Neural cell (in vitro differentiated cells): Measurements from ENCODE around the gene PLA2G2C. TPM values are rescaled to one million over a fixed set of nuclear protein-coding genes. Genes with fewer than 3 reads are reported as not detected.

Experiments
- H2AFZ ChIP-seq: fragments of 200-600, 300-800 bp; sonication (generic), shearing (Covaris generic); 2 replicates; pipeline ENCODE4 v1.6.0; 2014; ENCODE audit warnings: low read depth, mild to moderate bottlenecking, antibody characterized with exemption, low read length, moderate library complexity
- H3F3A ChIP-seq: fragments of 200-600 bp; shearing (Covaris generic); 2 replicates; pipeline ENCODE4 v1.6.1; 2016; ENCODE audit warnings: mild to moderate bottlenecking, moderate library complexity, mixed read lengths, antibody characterized with exemption, low read length; ENCODE audit not compliant: insufficient read depth, poor library complexity, severe bottlenecking
- H3K27ac ChIP-seq: fragments of 200-600, 300-800 bp; sonication (generic), shearing (Covaris generic); 2 replicates; pipeline ENCODE4 v1.5.1; 2014; ENCODE audit warnings: mild to moderate bottlenecking, low read length, moderate library complexity
- H3K27me3 ChIP-seq: fragments of 300-800, 200-600 bp; sonication (generic), shearing (Covaris generic); 2 replicates; pipeline ENCODE4 v1.6.0; 2014; ENCODE audit warnings: mild to moderate bottlenecking, low read depth, low read length, moderate library complexity; ENCODE audit not compliant: insufficient read depth
- H3K36me3 ChIP-seq: fragments of 300-800, 200-600 bp; sonication (generic), shearing (Covaris generic); 2 replicates; pipeline ENCODE4 v1.5.1; 2014; ENCODE audit warnings: mild to moderate bottlenecking, antibody characterized with exemption, low read length, moderate library complexity; ENCODE audit not compliant: insufficient read depth
- H3K4me2 ChIP-seq: fragments of 300-800, 200-600 bp; sonication (generic), shearing (Covaris generic); 2 replicates; pipeline ENCODE4 v1.6.0; 2014; ENCODE audit warnings: mild to moderate bottlenecking, low read length
- H3K4me3 ChIP-seq: fragments of 300-800, 200-600 bp; sonication (generic), shearing (Covaris generic); 2 replicates; pipeline ENCODE4 v1.5.1; 2014; ENCODE audit warnings: mild to moderate bottlenecking, low read length, moderate library complexity
- H3K79me2 ChIP-seq: fragments of 200-600 bp; shearing (Covaris generic); replicated peaks from 2 replicates; pipeline ENCODE4 v1.6.0; 2014; ENCODE audit warnings: mild to moderate bottlenecking, low read length, moderate library complexity; ENCODE audit not compliant: insufficient read depth
- H3K9ac ChIP-seq: fragments of 300-800, 200-600 bp; sonication (generic), shearing (Covaris generic); 2 replicates; pipeline ENCODE4 v1.6.1; 2016; ENCODE audit warnings: mild to moderate bottlenecking, low read length, mixed read lengths
- H3K9me2 ChIP-seq: fragments of 200-600 bp; shearing (Covaris generic); 2 replicates; pipeline ENCODE4 v1.6.1; 2016; ENCODE audit warnings: mild to moderate bottlenecking, low read length, mixed read lengths; ENCODE audit not compliant: insufficient read depth
- H3K9me3 ChIP-seq: fragments of 200-600, 300-800 bp; sonication (generic), shearing (Covaris generic); 2 replicates; pipeline ENCODE4 v1.6.1; 2016; ENCODE audit warnings: mild to moderate bottlenecking, mixed run types, low read length, moderate library complexity, mixed read lengths
- H4K20me1 ChIP-seq: fragments of 200-600 bp; shearing (Covaris generic); 2 replicates; pipeline ENCODE4 v1.6.1; 2016; ENCODE audit warnings: mild to moderate bottlenecking, mixed run types; ENCODE audit not compliant: insufficient read depth
- EP300 ChIP-seq: fragments of 450-650 bp; conservative IDR thresholded peaks from 2 replicates; pipeline ENCODE4 v1.6.1; 2014; ENCODE audit warnings: antibody characterized with exemption, mild to moderate bottlenecking, moderate library complexity; ENCODE audit not compliant: poor library complexity, severe bottlenecking
- EZH2 ChIP-seq: fragments of 200-600, 300-800 bp; shearing (Covaris generic), sonication (generic); IDR thresholded peaks from 2 replicates; pipeline ENCODE4 v1.6.1; 2014; ENCODE audit warnings: antibody characterized with exemption, low read length, borderline replicate concordance, mild to moderate bottlenecking; ENCODE audit not compliant: insufficient read depth, poor library complexity, severe bottlenecking
- MXI1 ChIP-seq: fragments of 450-650 bp; conservative IDR thresholded peaks from 2 replicates; pipeline ENCODE4 v1.6.1; 2014; ENCODE audit warnings: antibody characterized with exemption, mild to moderate bottlenecking; ENCODE audit not compliant: poor library complexity, severe bottlenecking
- POLR2AphosphoS5 ChIP-seq: IDR thresholded peaks from 2 replicates; pipeline ENCODE4 v1.6.1; 2012
- RAD21 ChIP-seq: fragments of 450-650 bp; conservative IDR thresholded peaks from 2 replicates; pipeline ENCODE4 v1.6.1; 2014; ENCODE audit warnings: antibody characterized with exemption, mild to moderate bottlenecking, moderate library complexity
- REST ChIP-seq: IDR thresholded peaks from 2 replicates; pipeline ENCODE4 v1.6.1; 2012; ENCODE audit warnings: borderline replicate concordance
- SMC3 ChIP-seq: fragments of 450-650 bp; conservative IDR thresholded peaks from 2 replicates; pipeline ENCODE4 v1.6.1; 2014; ENCODE audit warnings: antibody characterized with exemption, mild to moderate bottlenecking, moderate library complexity; ENCODE audit not compliant: poor library complexity
- TAF1 ChIP-seq: IDR thresholded peaks from 2 replicates; pipeline ENCODE4 v1.6.1; 2012; ENCODE audit warnings: low read depth
- polyA plus RNA-seq: library from polyadenylated mRNA; depleted of rRNA; stranded (reverse); fragments of >200 nt; gene quantifications from 2 replicates; pipeline ENCODE4 v1.2.3, GENCODE V29; 2014
- TF ChIP-seq, protein P1 (sequence below): fragments of 450-650 bp; IDR thresholded peaks from 2 replicates; pipeline ENCODE4 v1.5.1; 2014; ENCODE audit warnings: antibody characterized with exemption, mild to moderate bottlenecking, moderate library complexity; ENCODE audit not compliant: poor library complexity, severe bottlenecking

Gene PLA2G2C
- polyA plus RNA-seq, 1 donor from 2014 or later, result not detected

GRCh38 chr1:20189664-20190063 lies 3.3 kb upstream of the PLA2G2C start:
- Histone ChIP-seq H3F3A (no peaks in the 10 kb centered on the region), H4K20me1 (no peaks in the 10 kb centered on the region), H3K9ac (no peak overlapping the region), H3K9me2 (no peaks in the 10 kb centered on the region), H3K27me3 (no peaks in the 10 kb centered on the region), H3K36me3 (no peaks in the 10 kb centered on the region), H2AFZ (no peak overlapping the region), H3K9me3 (no peaks in the 10 kb centered on the region), H3K27ac (no peak overlapping the region), H3K4me2 (no peak overlapping the region), H3K79me2 (no peaks in the 10 kb centered on the region), H3K4me3 (no peak overlapping the region)
- TF ChIP-seq EP300, result no peak
- TF ChIP-seq SMC3, result no peak
- TF ChIP-seq RAD21, result no peak
- TF ChIP-seq EZH2, result no peak
- no peak for TF ChIP-seq POLR2AphosphoS5
- TF ChIP-seq, protein P1, sequence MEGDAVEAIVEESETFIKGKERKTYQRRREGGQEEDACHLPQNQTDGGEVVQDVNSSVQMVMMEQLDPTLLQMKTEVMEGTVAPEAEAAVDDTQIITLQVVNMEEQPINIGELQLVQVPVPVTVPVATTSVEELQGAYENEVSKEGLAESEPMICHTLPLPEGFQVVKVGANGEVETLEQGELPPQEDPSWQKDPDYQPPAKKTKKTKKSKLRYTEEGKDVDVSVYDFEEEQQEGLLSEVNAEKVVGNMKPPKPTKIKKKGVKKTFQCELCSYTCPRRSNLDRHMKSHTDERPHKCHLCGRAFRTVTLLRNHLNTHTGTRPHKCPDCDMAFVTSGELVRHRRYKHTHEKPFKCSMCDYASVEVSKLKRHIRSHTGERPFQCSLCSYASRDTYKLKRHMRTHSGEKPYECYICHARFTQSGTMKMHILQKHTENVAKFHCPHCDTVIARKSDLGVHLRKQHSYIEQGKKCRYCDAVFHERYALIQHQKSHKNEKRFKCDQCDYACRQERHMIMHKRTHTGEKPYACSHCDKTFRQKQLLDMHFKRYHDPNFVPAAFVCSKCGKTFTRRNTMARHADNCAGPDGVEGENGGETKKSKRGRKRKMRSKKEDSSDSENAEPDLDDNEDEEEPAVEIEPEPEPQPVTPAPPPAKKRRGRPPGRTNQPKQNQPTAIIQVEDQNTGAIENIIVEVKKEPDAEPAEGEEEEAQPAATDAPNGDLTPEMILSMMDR, result no peak

GRCh38 chr1:20188455-20188817 lies 2.1 kb upstream of the PLA2G2C start:
- no peaks in the 10 kb centered on the region for H3K9me3 ChIP-seq
- H3K27me3 ChIP-seq, result no peaks in the 10 kb centered on the region
- no peaks in the 10 kb centered on the region for H4K20me1 ChIP-seq
- H3K79me2 ChIP-seq, result no peaks in the 10 kb centered on the region
- no peak overlapping the region for H3K4me2 ChIP-seq
- no peaks in the 10 kb centered on the region for H3K36me3 ChIP-seq
- H3K4me3 ChIP-seq, result no peak overlapping the region
- H2AFZ ChIP-seq, result no peak overlapping the region
- TF ChIP-seq POLR2AphosphoS5 (no peak), MXI1 (no peak), TAF1 (no peak), RAD21 (no peak), EZH2 (no peak), REST (no peak), EP300 (no peak), SMC3 (no peak)
- TF ChIP-seq, protein P1, result no peak
- no peak overlapping the region for H3K9ac ChIP-seq
- H3K27ac ChIP-seq, result no peak overlapping the region
- no peaks in the 10 kb centered on the region for H3K9me2 ChIP-seq
- H3F3A ChIP-seq, result no peaks in the 10 kb centered on the region
